Mononuclear cell (primary cell): Measurements from ENCODE around the gene NEXN. TPM values are rescaled to one million over a fixed set of nuclear protein-coding genes. Genes with fewer than 3 reads are reported as not detected.
"Not testable (repeated sequence)": the region's sequence is repeated elsewhere in the genome, so short reads cannot be mapped to it uniquely, and the experiment has no call there.

Experiments used
- H3K27me3 ChIP-seq: 2 replicates; pipeline ENCODE4 v1.6.0; 2011; ENCODE audit warnings: low read length, control low read depth; ENCODE audit not compliant: insufficient read depth
- H3K4me1 ChIP-seq: 2 replicates; pipeline ENCODE4 v1.5.1; 2011; ENCODE audit warnings: mild to moderate bottlenecking, low read length, control low read depth; ENCODE audit not compliant: insufficient read depth
- H3K4me3 ChIP-seq: 2 replicates; pipeline ENCODE4 v1.5.1; 2011; ENCODE audit warnings: mild to moderate bottlenecking, low read length, moderate library complexity
- H3K9me3 ChIP-seq: 2 replicates; pipeline ENCODE4 v1.5.1; 2011; ENCODE audit warnings: low read depth, mild to moderate bottlenecking, control low read depth, low read length
- total RNA-seq: library from RNA; depleted of rRNA; stranded (reverse); fragments of >200 nt; gene quantifications from one replicate; pipeline ENCODE4 v1.2.3, GENCODE V29; 2012

NEXN gene
- total RNA-seq, 1 donor: 1.4 TPM

DNA sequence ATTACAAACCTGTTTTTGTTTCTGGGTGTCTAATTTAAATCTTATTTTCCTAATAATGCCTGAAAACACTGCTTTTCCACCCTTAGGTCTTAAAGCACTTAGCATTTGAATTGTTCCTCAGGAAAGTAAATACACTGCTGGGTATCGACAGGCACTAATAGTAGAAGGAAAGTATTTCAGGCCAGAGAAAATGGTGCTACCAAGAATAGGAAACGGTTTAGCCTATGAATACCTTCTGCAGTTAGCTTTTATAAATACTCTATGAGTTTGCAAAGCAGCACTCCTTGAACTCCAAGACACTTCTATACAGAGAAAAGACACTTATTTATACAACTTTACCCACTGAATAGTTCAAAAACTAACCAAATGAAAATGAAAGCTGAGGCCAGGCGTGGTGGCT lies 83.7 kb downstream of the NEXN start:
- Histone ChIP-seq H3K27me3 (no peaks in the 10 kb centered on the region), H3K9me3 (no peaks in the 10 kb centered on the region), H3K4me3 (no peak overlapping the region), H3K4me1 (peaks cover 44% of the 10 kb centered on the region)

DNA sequence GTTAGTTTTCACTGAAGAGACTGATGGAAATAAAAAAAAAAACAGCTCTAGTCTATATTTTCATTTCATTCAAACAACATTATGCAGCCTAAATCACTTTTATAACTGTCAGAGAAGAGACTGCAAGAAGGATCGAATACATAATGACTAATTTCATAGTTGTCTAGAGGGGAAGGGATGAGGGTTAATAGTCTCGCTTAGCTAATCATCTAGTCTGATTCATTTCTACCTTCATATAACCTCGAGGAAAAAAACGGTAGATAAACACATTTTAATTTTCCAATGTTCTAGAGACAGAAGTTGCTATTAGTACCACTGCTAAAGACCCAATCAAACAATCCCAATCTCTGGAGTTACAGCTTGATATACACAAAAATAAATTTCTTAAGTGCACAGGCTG lies 87.0 kb downstream of the NEXN start:
- no peaks in the 10 kb centered on the region for H3K27me3 ChIP-seq
- H3K4me1 ChIP-seq: peaks cover 54% of the 10 kb centered on the region
- H3K9me3 ChIP-seq: no peaks in the 10 kb centered on the region
- no peak overlapping the region for H3K4me3 ChIP-seq

DNA sequence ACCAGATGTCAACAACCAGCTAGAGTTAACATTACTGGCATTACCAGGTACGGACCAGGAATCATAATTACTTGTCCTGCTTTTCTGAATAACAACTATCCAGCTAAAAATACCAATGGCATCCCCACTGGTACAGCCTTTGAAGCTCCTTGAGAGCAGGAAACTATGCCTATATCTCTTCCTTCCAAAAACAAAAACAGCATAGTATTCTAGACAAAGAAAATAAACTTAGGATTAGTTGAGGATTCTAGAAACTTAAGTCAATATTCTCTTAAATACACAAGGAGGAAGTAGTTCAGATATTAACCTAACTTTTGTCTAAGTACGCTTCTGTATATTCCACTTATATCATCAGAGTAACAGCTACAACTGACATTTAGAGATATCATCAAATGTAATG lies 87.5 kb downstream of the NEXN start:
- H3K27me3 ChIP-seq: no peaks in the 10 kb centered on the region
- no peak overlapping the region for H3K4me3 ChIP-seq
- H3K4me1 ChIP-seq: peaks cover 49% of the 10 kb centered on the region
- H3K9me3 ChIP-seq: no peaks in the 10 kb centered on the region

DNA sequence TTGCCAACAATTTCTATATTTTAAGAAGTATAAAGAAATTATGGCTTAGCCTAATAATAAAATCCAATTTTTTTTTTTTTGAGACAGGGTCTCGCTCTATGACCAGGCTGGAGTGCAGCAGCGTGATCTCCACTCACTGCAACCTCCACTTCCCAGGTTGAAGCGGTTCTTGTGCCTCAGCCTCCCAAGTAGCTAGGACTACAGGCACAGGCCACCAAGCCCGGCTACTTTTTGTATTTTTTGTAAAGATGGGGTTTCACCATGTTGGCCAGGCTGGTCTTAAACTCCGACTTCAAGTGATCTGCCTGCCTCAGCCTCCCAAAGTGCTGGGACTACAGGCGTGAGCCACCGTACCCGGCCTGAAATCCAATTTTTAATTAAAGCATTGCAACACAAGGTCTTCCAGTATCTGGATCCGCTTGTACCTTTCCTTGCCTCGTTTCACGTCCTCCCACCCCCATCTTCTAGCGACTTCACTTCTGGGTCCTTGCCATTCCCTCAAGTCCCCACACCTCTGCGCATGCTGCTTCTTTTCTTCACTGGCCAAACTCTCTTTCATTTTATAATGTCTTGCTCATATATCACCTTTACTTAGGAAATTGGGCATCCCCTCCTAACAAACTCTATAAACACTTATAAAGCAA lies 88.1 kb downstream of the NEXN start:
- Histone ChIP-seq H3K4me1 (peaks cover 49% of the 10 kb centered on the region), H3K27me3 (no peaks in the 10 kb centered on the region), H3K4me3 (peak overlapping the region; percentile 9)

DNA sequence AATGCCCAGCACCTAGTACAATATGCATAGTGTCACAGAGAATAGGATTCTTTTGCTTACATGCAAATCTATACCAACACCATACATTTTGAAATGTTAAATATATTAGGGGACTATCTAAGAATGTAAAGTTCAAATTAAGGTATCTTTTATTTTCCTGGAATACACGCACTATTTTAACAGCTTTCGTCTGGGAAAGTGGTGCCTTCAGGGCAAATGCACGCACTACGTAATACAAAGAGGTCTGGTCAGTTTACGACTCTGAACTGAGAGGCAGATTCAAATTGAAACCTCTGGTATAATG lies 89.5 kb downstream of the NEXN start:
- Histone ChIP-seq H3K27me3 (no peaks in the 10 kb centered on the region), H3K4me1 (peaks cover 41% of the 10 kb centered on the region), H3K9me3 (no peaks in the 10 kb centered on the region), H3K4me3 (peak overlapping the region; percentile 99)

More for the DNA sequence above, 88.1 kb downstream of the NEXN start:
- no peaks in the 10 kb centered on the region for H3K9me3 ChIP-seq

DNA sequence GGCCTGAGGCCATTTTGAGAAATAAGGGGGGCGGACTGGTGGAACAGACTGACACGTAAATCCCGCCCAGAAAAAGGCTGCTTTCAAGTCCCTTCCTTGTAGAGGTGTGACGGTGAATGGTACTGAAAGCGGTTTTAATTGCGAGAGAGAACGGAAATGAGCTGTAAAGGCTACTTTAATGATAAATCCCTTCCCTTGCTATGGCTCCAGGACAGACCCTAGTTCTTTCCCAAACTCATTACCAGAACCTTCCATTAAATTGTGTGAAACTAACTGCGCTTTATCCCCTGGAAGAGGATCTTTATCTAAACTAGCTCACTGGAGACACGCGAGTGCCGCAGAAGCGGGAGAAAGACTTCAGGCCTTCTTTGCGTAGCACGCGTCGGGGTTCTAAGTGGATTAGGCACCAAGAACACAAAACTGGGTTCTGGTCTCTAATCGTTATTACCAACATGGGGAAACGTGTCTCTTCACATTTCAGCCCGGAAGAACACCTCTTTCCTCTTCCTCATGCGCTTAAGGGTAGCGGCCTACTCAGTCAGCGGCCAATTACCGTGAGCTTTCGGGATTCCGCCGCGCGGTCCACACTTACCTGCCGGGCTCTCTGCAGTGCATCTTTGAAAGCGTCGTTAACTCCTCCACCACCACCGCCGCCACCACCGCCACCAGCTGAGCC lies 90.0 kb downstream of the NEXN start:
- Histone ChIP-seq H3K27me3 (no peaks in the 10 kb centered on the region), H3K4me1 (peaks cover 38% of the 10 kb centered on the region), H3K4me3 (peak overlapping the region; percentile 99), H3K9me3 (no peaks in the 10 kb centered on the region)

DNA sequence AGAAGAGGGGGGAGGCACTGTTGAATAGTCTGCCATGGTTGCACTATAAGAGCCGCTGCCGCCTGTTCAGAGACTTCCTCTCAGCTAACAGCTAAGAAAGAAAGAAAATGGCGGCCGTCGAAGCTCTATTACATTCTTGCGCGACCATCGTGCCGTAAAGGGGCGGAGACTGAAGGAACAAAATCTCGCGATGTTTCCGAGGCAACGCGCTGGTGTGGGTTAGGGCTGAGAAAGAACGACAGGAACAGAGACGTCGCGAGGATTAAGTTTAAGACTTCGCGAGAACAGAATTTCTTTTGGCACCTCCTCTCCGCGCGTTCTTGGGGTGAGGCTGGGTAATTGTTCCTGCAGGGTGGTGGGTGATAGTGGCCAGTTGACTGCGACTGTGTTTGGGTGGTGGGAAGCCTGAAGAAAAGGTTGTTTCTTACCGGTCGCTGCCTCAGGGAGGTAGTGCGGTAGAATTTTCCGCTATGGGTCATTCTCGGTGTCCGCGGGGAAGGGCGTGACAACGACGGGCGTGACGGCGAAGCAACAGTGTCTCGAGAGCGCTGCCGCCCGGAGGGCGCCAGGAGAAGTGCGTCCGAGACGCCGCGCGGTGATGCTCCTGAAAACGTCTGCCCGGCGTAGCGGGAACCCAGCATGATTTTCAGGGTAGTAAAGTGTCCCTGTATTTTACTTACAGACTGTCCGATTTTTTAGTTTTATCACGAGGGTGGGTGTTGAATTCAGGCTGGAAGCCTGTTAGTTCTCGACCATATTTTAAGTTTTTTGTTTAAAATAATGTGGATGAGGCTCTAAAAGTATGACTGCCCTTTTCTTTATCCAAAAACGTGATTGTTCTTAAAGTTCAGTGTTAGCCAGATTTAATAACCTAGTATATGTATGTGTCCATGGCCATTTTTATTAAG lies 90.8 kb downstream of the NEXN start, which contains the start of gene FUBP1:
Gene FUBP1, minus strand, starts transcription at position 104 of the 908 bp plus-strand sequence. Its CDS starts 68 bp downstream, at position 36.
- Histone ChIP-seq H3K27me3 (no peaks in the 10 kb centered on the region), H3K9me3 (no peaks in the 10 kb centered on the region), H3K4me3 (peak within 1 kb of the TSS; percentile 99), H3K4me1 (peaks cover 33% of the 10 kb centered on the region)

DNA sequence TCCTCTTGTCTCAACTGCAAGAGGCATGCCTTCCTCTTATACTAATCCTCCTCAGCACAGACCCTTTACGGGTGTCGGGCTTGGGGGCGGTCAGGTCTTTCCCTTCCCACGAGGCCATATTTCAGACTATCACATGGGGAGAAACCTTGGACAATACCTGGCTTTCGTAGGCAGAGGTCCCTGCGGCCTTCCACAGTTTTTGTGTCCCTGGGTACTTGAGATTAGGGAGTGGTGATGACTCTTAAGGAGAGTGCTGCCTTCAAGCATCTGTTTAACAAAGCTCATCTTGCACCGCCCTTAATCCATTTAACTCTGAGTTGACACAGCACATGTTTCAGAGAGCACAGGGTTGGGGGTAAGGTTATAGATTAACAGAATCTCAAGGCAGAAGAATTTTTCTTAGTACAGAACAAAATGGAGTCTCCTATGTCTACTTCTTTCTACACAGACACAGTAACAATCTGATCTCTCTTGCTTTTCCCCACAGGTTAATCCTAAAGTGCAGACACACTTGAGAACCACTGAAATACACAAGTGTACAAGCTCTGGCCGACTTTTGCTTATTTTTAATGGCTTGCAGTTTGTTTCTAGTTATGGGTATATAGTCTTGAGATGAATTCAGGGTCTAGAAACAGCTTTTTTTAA lies 95.0 kb downstream of the NEXN start:
- H3K27me3 ChIP-seq, H3K4me3 ChIP-seq, H3K9me3 ChIP-seq: not testable (repeated sequence)
- H3K4me1 ChIP-seq: peaks cover 11% of the 10 kb centered on the region

DNA sequence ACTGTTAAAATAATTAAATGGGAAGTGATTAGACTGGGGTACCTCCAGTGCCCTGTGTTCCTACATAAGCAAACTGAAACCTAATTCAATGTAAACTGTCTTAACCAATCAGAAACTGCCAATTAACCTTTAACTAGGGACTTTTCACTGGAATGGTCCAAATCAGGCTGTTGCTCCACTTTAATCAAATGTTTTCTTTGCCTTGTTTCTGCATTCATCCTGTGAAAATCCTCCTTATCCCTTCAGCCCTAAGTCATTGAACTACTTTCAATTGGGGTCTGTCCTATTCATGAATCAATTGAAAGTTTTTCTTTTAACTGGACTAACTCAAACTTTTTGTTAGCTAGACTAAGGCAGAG lies 95.6 kb downstream of the NEXN start:
- H3K27me3 ChIP-seq: no peaks in the 10 kb centered on the region
- no peaks in the 10 kb centered on the region for H3K9me3 ChIP-seq
- peaks cover 11% of the 10 kb centered on the region for H3K4me1 ChIP-seq
- no peak overlapping the region for H3K4me3 ChIP-seq

DNA sequence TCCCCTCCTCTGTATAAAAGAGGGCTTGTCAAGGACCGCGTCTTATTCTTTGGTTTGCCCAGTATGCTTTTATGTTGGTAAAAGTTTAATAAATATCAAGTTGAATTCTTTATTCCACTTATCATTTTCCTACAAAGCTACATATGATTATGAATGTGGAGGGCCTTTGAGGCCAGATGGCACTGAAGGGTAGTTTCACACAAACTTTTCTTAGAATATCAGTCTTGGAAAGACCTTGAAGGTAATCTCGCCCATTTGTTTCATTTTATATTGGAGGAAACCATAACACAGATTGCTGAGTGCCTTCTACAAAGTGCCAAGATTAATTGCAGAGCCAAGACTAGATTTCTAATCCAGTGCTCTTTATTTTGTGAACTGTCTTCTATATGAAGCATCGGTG lies 96.2 kb downstream of the NEXN start:
- Histone ChIP-seq H3K27me3 (no peaks in the 10 kb centered on the region), H3K4me3 (no peak overlapping the region), H3K9me3 (no peaks in the 10 kb centered on the region), H3K4me1 (peaks cover 11% of the 10 kb centered on the region)

DNA sequence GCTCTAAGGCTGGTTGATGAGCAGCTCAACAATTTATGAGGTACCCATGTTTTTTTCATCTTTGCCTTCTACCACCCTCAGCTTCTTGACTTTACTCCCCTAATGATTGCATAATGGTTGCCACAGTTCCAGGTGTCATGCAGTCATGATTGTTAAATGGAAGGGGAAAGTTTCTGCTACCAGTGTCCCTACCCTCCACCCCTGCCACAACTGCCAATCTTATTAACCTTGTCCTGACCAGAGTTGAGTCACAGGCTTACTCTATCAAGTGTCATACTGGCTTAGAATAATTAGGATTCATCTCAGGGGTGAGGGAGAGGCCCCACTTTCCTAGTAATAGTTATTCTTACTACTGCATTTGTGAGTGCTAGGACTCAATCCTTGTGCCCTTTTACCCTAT lies 98.4 kb downstream of the NEXN start:
- no peaks in the 10 kb centered on the region for H3K9me3 ChIP-seq
- H3K27me3 ChIP-seq: no peaks in the 10 kb centered on the region
- H3K4me1 ChIP-seq: peaks cover 3% of the 10 kb centered on the region
- no peak overlapping the region for H3K4me3 ChIP-seq

DNA sequence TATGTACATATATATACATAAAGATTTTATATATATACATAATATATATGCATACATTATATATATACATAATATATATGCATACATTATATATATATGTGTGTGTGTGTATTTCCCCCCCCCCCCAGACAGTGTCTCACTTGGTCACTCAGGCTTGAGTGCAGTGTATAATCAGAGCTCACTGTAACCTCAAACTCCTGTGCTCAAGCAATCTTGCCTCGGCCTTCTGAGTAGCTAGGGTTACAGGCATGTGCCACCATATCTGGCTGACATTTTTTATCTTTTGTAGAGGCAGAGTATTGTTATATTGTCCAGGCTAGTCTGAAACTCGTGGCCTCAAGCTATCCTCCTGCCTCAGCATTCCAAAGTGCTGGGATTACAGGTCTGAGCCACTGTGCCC lies 99.5 kb downstream of the NEXN start:
- H3K4me1 ChIP-seq: peaks cover 3% of the 10 kb centered on the region
- H3K9me3 ChIP-seq: no peaks in the 10 kb centered on the region
- no peak overlapping the region for H3K4me3 ChIP-seq
- no peaks in the 10 kb centered on the region for H3K27me3 ChIP-seq

DNA sequence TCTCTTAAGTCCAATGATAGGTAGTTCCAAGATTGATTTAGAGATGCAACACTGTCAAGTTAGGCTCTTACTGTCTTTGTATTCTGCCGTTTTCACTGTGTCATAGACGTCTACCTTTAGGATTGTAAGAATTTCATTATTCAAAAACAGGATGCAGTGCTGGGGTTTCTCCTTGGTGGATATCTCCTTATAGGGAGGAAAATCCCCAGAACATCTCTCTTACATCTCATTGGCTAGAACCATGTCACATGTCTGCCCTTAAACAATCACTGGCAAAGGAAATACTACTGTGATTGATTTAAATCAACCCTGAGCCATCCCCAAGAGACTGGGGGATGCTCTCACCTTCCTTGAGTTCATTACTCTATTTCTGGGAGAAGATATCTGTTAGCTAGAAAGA lies 101.3 kb downstream of the NEXN start:
- no peaks in the 10 kb centered on the region for H3K27me3 ChIP-seq
- no peaks in the 10 kb centered on the region for H3K9me3 ChIP-seq
- H3K4me3 ChIP-seq: no peak overlapping the region
- H3K4me1 ChIP-seq: peaks cover 3% of the 10 kb centered on the region

DNA sequence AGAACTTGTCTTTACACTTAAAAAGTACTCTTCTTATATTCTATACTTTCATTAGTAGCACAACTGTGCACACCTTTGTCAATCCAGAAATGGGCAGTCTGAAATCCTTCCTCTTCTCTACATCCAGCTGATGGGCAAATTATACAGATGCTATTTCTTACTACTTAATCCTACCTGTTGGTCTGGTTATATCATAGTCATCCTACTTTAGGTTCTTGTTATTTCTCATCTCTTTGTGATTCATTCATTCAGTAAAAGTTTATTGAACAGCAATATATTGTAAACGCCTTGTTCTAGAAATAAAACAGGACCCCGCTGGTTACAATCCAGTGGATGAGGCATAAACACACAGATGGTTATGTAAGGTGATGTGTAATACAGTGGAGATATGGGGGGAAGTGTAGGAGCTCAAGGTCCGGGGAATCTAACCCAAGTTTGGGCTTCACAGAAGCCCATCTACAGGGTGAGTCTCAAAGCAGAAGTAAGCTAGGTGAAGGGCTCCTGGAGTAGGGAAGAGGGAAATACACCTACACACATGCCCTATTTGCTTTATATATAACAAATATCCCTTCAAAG lies 102.3 kb downstream of the NEXN start:
- H3K27me3 ChIP-seq: no peaks in the 10 kb centered on the region
- peaks cover 3% of the 10 kb centered on the region for H3K4me1 ChIP-seq
- H3K4me3 ChIP-seq: no peak overlapping the region
- H3K9me3 ChIP-seq: no peaks in the 10 kb centered on the region

DNA sequence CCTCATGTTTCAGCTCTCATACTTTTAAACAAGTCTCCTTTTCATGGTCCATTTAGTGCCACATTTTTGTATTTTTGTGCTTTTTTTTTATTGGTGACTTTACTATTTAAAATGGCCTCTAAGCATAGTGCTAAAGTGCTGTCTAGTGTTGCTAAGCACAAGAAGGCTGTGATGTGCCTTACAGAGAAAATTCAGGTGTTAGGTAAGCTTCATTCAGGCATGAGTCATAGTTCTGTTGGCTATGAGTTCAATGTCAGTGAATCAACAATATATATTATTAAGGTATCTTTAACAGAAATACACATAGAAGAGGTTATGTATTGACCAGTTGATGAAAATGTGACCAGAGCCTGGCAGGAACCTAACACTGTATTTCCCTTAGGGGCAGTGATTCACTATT lies 103.2 kb downstream of the NEXN start:
- Histone ChIP-seq H3K9me3 (no peaks in the 10 kb centered on the region), H3K4me3 (no peak overlapping the region), H3K4me1 (peaks cover 3% of the 10 kb centered on the region), H3K27me3 (no peaks in the 10 kb centered on the region)
